Epithelial cell of esophagus (primary cell): Measurements from ENCODE around the gene TNPO2.

Source experiments
- DNase-seq: peaks from one replicate; pipeline ENCODE4 v3.0.0; 2010; ENCODE audit warnings: low read depth
- H3K4me3 ChIP-seq: 2 replicates; pipeline ENCODE4 v1.5.1; 2011; ENCODE audit warnings: mild to moderate bottlenecking, low read length, control low read depth
- TF ChIP-seq, protein P1 (sequence below): IDR thresholded peaks from 2 replicates; pipeline ENCODE4 v1.5.1; 2011; ENCODE audit warnings: low read depth, mild to moderate bottlenecking, low read length, control low read depth, inconsistent platforms; ENCODE audit not compliant: insufficient read depth; ENCODE audit errors: missing control alignments

The TNPO2 gene

DNA sequence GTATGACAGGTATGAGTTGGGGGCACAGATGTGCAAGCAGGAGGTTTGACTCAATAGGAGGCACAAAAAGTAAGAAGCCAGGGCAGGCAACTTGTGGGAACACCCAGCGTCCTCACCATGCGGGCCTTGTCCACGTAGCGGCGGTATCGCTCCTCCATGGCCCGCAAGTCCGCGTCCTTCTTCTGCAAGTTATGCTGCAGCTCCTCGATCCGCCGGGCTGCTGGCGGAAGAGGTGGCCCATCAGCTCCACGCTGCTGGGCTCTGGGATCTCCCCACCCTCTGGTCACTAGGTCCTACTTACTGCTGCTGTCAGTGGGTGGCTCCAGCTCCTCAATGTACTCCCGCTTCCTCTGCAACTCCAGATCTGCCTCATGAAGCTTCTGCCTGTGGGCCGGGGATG, 41.0 kb upstream of the TNPO2 start:
- DNase-seq: no peak
- TF ChIP-seq, protein P1, sequence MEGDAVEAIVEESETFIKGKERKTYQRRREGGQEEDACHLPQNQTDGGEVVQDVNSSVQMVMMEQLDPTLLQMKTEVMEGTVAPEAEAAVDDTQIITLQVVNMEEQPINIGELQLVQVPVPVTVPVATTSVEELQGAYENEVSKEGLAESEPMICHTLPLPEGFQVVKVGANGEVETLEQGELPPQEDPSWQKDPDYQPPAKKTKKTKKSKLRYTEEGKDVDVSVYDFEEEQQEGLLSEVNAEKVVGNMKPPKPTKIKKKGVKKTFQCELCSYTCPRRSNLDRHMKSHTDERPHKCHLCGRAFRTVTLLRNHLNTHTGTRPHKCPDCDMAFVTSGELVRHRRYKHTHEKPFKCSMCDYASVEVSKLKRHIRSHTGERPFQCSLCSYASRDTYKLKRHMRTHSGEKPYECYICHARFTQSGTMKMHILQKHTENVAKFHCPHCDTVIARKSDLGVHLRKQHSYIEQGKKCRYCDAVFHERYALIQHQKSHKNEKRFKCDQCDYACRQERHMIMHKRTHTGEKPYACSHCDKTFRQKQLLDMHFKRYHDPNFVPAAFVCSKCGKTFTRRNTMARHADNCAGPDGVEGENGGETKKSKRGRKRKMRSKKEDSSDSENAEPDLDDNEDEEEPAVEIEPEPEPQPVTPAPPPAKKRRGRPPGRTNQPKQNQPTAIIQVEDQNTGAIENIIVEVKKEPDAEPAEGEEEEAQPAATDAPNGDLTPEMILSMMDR: no peak
- H3K4me3 ChIP-seq: no peak overlapping the region

DNA sequence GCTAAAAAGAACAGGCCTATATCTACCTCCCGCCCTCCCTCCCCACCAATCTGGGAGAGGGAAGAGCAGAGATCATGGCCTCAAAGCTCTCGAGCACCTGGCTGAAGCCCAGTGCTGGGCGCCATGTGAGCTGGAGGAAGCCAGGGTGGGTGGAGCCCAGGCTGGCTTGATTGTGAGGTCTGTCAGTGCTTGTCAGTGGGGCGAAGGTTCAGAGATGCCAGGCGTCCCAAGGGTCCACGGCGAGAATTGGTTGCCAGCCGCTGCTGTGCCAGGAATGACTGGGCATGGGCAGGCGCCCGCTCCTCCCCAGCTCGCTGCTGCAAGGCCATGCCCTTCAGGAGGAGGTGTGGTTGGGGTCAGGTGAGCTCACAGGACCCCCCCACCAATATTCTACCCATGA, 39.4 kb upstream of the TNPO2 start:
- no peak overlapping the region for H3K4me3 ChIP-seq
- no peak for DNase-seq
- TF ChIP-seq, protein P1: no peak

DNA sequence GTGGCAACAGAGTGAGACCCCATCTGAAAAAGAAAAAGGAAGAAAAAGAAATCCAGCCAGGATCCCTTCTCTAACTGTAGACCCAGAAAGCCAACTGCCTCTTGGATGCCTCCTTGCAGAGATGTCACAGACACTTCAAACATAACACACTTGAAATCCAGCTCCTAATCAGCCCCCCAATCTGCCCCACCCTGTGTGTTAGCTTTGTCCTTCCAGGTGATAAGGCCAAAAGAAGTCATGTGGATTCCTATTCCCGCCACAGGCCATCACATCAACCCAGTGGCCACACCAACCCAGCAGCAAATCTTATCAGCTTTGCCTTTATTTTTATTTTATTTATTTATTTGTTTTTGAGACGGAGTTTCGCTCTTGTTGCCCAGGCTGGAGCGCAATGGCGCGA, 36.0 kb upstream of the TNPO2 start:
- H3K4me3 ChIP-seq: no peak overlapping the region
- DNase-seq: no peak
- TF ChIP-seq, protein P1: no peak

DNA sequence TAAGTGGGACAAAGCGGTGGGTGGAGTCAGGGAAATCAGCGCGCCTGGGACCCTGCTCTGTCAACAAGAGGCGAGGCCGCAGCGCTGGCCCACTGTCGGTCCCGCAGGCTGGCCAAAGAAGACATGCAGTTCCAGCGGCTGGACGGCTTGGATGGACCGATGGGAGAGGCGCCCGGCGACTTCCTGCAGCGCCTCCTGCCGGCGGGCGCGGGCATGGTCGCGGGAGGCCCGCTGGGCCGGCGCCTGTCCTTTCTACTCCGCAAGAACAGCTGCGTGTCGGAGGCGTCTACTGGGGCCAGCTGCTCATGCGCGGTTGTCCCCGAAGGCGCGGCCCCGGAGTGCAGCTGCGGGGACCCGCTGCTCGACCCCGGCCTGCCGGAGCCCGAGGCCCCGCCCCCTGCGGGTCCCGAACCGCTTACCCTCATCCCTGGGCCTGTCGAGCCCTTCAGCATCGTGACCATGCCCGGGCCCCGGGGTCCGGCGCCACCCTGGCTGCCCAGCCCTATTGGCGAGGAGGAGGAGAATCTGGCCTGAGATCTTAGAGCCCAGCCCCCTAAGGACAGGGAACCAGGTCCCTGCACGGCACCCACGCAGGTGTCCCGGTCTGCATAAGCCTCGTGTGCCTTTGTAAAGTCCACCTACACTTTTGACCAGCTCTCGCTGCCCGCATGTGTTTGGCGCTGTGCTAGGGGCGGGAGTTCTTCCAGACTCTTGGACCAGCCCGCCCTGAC, 34.0 kb upstream of the TNPO2 start:
- DNase-seq: peak; percentile 65
- H3K4me3 ChIP-seq: peak overlapping the region; percentile 25
- TF ChIP-seq, protein P1: peak; percentile 56

DNA sequence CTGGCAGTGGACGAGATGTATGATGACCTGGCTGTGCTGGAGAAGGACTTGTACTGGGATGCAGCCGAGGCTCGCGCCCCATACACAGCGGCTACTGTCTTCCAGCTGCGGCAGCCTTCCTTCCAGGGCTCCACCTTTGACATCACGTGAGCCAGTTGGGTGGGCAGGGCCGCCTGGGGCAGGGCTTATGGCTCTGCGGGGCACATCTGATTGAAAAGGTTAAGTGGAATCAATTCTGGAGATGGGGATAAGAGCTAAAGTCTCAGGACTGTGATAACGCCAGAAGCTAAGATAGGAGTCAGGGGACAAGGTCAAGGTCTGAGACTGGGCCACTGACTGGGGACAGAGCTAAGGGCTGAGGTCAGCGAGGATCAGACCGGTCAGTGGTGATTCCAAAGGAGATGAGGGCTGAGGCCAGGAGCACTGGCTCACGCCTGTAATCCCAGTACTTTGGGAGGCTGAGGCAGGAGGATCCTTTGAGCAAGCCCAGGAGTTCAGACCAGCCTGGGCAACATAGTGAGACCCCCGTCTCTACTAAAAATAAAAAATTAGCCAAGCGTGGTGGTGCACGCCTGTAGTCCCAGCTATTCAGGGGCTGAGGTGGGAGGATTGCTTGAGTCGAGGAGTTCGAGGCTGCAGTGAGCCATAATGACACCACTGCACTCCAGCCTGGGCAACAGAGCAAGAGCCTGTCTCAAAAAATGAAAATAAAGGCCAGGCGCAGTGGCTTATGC, 32.6 kb upstream of the TNPO2 start:
- H3K4me3 ChIP-seq: no peak overlapping the region
- no peak for DNase-seq
- TF ChIP-seq, protein P1: no peak

DNA sequence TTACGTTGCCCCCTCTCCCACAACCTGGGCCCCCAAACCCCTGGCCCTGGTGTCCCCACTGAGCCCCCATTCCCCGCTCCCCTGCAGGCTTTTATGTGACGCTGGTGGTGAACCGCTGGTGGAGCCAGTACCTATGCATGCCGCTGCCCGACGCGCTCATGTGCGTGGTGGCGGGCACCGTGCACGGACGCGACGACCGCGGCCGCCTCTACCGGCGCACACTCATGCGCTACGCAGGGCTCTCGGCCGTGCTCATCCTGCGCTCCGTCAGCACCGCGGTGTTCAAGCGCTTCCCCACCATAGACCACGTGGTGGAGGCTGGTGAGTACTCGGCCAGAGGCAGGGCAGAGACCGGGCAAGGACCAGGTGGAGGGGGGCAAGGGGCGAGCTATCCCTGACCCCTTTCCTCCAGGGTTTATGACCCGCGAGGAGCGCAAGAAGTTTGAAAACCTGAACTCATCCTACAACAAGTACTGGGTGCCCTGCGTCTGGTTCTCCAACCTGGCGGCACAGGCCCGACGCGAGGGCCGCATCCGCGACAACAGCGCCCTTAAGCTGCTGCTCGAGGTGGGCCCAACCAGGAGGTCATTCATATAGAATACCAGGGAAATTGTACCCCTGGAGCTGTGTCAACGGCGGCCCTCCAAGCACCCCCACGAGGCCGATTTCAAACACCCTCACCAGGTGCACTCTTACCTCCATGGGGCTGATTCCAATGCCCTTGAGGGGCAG, 30.9 kb upstream of the TNPO2 start:
- DNase-seq: no peak
- no peak overlapping the region for H3K4me3 ChIP-seq
- TF ChIP-seq, protein P1: no peak
